GM12878 (cell line): ENCODE measurements around the gene HLA-DPB1. TPM values are rescaled to one million over a fixed set of nuclear protein-coding genes. Genes with fewer than 3 reads are reported as not detected.

Experiments
- ASH2L ChIP-seq: fragments of 300-600, 200-600 bp; sonication (generic); IDR thresholded peaks from 2 replicates; pipeline ENCODE4 v1.6.1; 2017; ENCODE audit warnings: low read depth, mild to moderate bottlenecking, borderline replicate concordance
- CBX3 ChIP-seq: fragments of 200-600 bp; sonication (generic); IDR thresholded peaks from 2 replicates; pipeline ENCODE4 v1.6.1; 2016; ENCODE audit warnings: low read depth, borderline replicate concordance
- CREM ChIP-seq: IDR thresholded peaks from 2 replicates; pipeline ENCODE4 v1.6.1; 2014; ENCODE audit warnings: antibody characterized with exemption, low read depth
- FOXK2 ChIP-seq: fragments of 450-650 bp; IDR thresholded peaks from 2 replicates; pipeline ENCODE4 v1.6.1; 2017; ENCODE audit warnings: mild to moderate bottlenecking, moderate library complexity
- FOXM1 ChIP-seq: IDR thresholded peaks from 2 replicates; pipeline ENCODE4 v1.6.1; 2012; ENCODE audit warnings: low read depth, mild to moderate bottlenecking, inconsistent platforms, low read length, moderate library complexity
- IRF5 ChIP-seq: fragments of 450-650 bp; IDR thresholded peaks from 2 replicates; pipeline ENCODE4 v1.6.1; 2017; ENCODE audit warnings: borderline replicate concordance
- NFYA ChIP-seq: IDR thresholded peaks from 2 replicates; pipeline ENCODE4 v1.6.1; 2011; ENCODE audit warnings: low read depth, mild to moderate bottlenecking, low read length, improper control_type of control experiment, borderline replicate concordance
- PAX8 ChIP-seq: fragments of 450-650 bp; IDR thresholded peaks from 2 replicates; pipeline ENCODE4 v1.6.1; 2017; ENCODE audit warnings: mild to moderate bottlenecking, moderate library complexity
- POLR2A ChIP-seq: IDR thresholded peaks from 2 replicates; pipeline ENCODE4 v1.6.1; 2011; ENCODE audit warnings: low read depth, mild to moderate bottlenecking, low read length
- POU2F2 ChIP-seq: IDR thresholded peaks from 3 replicates; pipeline ENCODE4 v1.6.1; 2011; ENCODE audit warnings: low read depth, mild to moderate bottlenecking, low read length, borderline replicate concordance
- RBBP5 ChIP-seq: fragments of 200-600 bp; sonication (generic); conservative IDR thresholded peaks from 2 replicates; pipeline ENCODE4 v1.6.1; 2016
- RFX5 ChIP-seq: IDR thresholded peaks from 2 replicates; pipeline ENCODE4 v1.6.1; 2011; ENCODE audit warnings: low read depth, low read length, improper control_type of control experiment
- SMAD5 ChIP-seq: IDR thresholded peaks from 2 replicates; pipeline ENCODE4 v1.6.1; 2016; ENCODE audit warnings: antibody characterized with exemption, low read depth
- TCF12 ChIP-seq: IDR thresholded peaks from 2 replicates; pipeline ENCODE4 v1.6.1; 2011; ENCODE audit warnings: low read depth, mild to moderate bottlenecking, low read length
- TCF3 ChIP-seq: IDR thresholded peaks from 2 replicates; pipeline ENCODE4 v1.6.1; 2012; ENCODE audit warnings: low read depth, mild to moderate bottlenecking, low read length, borderline replicate concordance; ENCODE audit not compliant: insufficient read depth
- USF2 ChIP-seq: IDR thresholded peaks from 2 replicates; pipeline ENCODE4 v1.6.1; 2011; ENCODE audit warnings: low read depth, low read length, improper control_type of control experiment, borderline replicate concordance
- WRNIP1 ChIP-seq: IDR thresholded peaks from 2 replicates; pipeline ENCODE4 v1.6.1; 2011; ENCODE audit warnings: low read depth, low read length, improper control_type of control experiment, borderline replicate concordance
- YY1 ChIP-seq: IDR thresholded peaks from 2 replicates; pipeline ENCODE4 v1.6.1; 2011; ENCODE audit warnings: low read depth, mild to moderate bottlenecking, low read length
- ZBTB11 ChIP-seq: fragments of 450-650 bp; formaldehyde crosslinking; IDR thresholded peaks from 2 replicates; pipeline ENCODE4 v1.5.0; 2022; ENCODE audit warnings: mild to moderate bottlenecking, missing genetic modification characterization
- ZNF207 ChIP-seq: fragments of 450-650 bp; IDR thresholded peaks from 2 replicates; pipeline ENCODE4 v1.6.1; 2014; ENCODE audit warnings: antibody characterized with exemption, mild to moderate bottlenecking, borderline replicate concordance
- ZNF622 ChIP-seq: fragments of 450-650 bp; IDR thresholded peaks from 2 replicates; pipeline ENCODE4 v1.6.1; 2017; ENCODE audit warnings: mild to moderate bottlenecking, inconsistent platforms
- polyA plus RNA-seq, 11 experiments: library from polyadenylated mRNA; depleted of rRNA in 4 of 11; unstranded in 6 of 11; stranded (reverse) in 5 of 11; fragments of >200 nt; fragmentation: Nextera tagmentation in 4 of 11; fragmentation: Illumina TruSeq in 1 of 11; extraction: Ambion mirVana in 4 of 11; extraction: Trizol in 1 of 11; gene quantifications; 1 replicate in 1 of 11; 2 replicates in 10 of 11; pipeline versions ENCODE4 v1.2.1 to v1.2.3, GENCODE V29; 2011 to 2016; ENCODE audit warnings: inconsistent platforms in 2 of 11, missing spikeins in 2 of 11, low read depth in 1 of 11
- total RNA-seq, 4 experiments: library from RNA; depleted of rRNA in 3 of 4; stranded (reverse); fragments of >200 nt in 3 of 4; fragmentation: Illumina TruSeq in 1 of 4; extraction: Trizol in 1 of 4; gene quantifications; 2 replicates each; pipeline versions ENCODE4 v1.2.1 to v1.2.3, GENCODE V29; 2013 to 2021
- TF ChIP-seq, protein P1 (sequence below): fragments of 450-650 bp; IDR thresholded peaks from 2 replicates; pipeline ENCODE4 v1.6.1; 2016; ENCODE audit warnings: mild to moderate bottlenecking, moderate library complexity, borderline replicate concordance

The HLA-DPB1 gene
- total and polyA plus RNA-seq, 10 of the 15 experiments (the other 5 are each of a cell fraction or from before 2014, with no cell fraction given), result 101 to 675 (median 352) TPM

DNA sequence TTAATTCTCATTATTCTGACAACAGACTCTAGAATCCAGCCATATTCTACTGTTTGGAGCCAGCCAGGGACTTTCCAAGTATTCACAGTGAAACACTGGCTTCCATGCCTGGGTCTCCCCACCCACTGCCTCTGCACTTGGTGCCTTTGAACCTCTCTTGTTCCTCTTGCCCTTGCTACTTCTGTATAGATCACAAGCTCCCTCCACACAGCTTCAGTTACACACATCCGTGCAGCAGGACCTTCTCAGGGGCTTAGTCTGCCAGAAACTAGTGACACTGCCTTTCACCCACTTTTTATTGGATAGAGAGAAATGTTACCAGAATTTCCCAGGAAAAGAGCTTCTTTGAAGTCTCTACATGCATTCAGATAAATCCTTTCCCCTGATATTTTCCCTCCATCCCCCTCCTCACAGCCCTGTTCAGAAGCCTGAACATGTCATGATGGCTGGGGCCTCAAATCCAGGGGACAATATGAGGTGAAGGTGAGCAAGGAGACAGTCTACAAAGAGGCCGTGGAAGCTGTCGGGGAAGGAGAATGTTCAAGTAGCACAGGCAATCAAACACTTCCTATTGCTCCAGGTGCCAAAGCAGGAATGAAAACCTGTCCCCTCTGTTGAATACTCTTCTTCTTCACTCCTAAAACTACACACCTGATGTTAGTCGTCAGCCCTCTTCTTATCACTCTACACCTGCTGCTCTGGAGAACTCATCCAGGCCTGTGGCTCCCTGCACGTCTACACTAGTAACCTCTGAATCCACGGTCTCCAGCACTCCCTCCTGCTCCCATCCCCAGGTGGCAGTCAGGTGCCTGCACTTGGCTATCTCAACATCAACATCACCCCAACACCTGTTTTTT is 46.2 kb upstream of the HLA-DPB1 start (continued):
- TF ChIP-seq ASH2L (no peak), TCF12 (peak; percentile 48; the same call in 1 of the 2 replicates), RFX5 (peak; percentile 100), ZNF207 (peak; percentile 64; the same call in 1 of the 2 replicates), RBBP5 (no peak), YY1 (peak; percentile 85), POU2F2 (peak; percentile 82), CBX3 (no peak), NFYA (no peak), IRF5 (no peak), ZNF622 (no peak), PAX8 (no peak), USF2 (no peak; the same call in 1 of the 2 replicates), WRNIP1 (no peak), TCF3 (peak; percentile 55; the same call in 1 of the 2 replicates), SMAD5 (peak; percentile 86), FOXK2 (no peak), FOXM1 (peak; percentile 73), CREM (peak; percentile 98), ZBTB11 (CRISPR knock-in tag) (no peak), POLR2A (peak; percentile 83)
- TF ChIP-seq, protein P1, sequence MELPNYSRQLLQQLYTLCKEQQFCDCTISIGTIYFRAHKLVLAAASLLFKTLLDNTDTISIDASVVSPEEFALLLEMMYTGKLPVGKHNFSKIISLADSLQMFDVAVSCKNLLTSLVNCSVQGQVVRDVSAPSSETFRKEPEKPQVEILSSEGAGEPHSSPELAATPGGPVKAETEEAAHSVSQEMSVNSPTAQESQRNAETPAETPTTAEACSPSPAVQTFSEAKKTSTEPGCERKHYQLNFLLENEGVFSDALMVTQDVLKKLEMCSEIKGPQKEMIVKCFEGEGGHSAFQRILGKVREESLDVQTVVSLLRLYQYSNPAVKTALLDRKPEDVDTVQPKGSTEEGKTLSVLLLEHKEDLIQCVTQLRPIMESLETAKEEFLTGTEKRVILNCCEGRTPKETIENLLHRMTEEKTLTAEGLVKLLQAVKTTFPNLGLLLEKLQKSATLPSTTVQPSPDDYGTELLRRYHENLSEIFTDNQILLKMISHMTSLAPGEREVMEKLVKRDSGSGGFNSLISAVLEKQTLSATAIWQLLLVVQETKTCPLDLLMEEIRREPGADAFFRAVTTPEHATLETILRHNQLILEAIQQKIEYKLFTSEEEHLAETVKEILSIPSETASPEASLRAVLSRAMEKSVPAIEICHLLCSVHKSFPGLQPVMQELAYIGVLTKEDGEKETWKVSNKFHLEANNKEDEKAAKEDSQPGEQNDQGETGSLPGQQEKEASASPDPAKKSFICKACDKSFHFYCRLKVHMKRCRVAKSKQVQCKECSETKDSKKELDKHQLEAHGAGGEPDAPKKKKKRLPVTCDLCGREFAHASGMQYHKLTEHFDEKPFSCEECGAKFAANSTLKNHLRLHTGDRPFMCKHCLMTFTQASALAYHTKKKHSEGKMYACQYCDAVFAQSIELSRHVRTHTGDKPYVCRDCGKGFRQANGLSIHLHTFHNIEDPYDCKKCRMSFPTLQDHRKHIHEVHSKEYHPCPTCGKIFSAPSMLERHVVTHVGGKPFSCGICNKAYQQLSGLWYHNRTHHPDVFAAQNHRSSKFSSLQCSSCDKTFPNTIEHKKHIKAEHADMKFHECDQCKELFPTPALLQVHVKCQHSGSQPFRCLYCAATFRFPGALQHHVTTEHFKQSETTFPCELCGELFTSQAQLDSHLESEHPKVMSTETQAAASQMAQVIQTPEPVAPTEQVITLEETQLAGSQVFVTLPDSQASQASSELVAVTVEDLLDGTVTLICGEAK, result no peak
